HPDE6-E6E7 (cell line): Measurements from ENCODE around the gene BTBD17.

Experiments
- DNase-seq: peaks from one replicate; pipeline ENCODE4 v3.0.0; 2011; ENCODE audit warnings: missing footprints; ENCODE audit errors: extremely low spot score

The BTBD17 gene

GRCh38 chr17:74336307-74336706 lies 25.4 kb downstream of the BTBD17 start:
- DNase-seq = no peak

- DNase-seq = no peak
Measured at GRCh38 chr17:74335529-74336062, 26.1 kb downstream of the BTBD17 start.

- no peak for DNase-seq
Measured at GRCh38 chr17:74334393-74335039, 27.2 kb downstream of the BTBD17 start.

- DNase-seq = no peak
Measured at GRCh38 chr17:74332763-74333283, 28.8 kb downstream of the BTBD17 start.

- no peak for DNase-seq
Measured at GRCh38 chr17:74332017-74332650, 29.5 kb downstream of the BTBD17 start.

- no peak for DNase-seq
Measured at GRCh38 chr17:74330446-74330845, 31.2 kb downstream of the BTBD17 start.

GRCh38 chr17:74329378-74329777 lies 32.3 kb downstream of the BTBD17 start:
- no peak for DNase-seq

GRCh38 chr17:74328487-74328886 lies 33.2 kb downstream of the BTBD17 start:
- DNase-seq = no peak

GRCh38 chr17:74326506-74326905 lies 35.2 kb downstream of the BTBD17 start:
- no peak for DNase-seq

- DNase-seq = no peak
Measured at GRCh38 chr17:74325743-74326379, 35.8 kb downstream of the BTBD17 start, which contains the start of gene KIF19. Gene KIF19, plus strand, starts transcription at chr17:74326226. Its CDS starts 124 bp downstream, at chr17:74326350.

- DNase-seq = no peak
Measured at GRCh38 chr17:74325376-74325742, 36.3 kb downstream of the BTBD17 start.

- DNase-seq = no peak
Measured at GRCh38 chr17:74324521-74324920, 37.1 kb downstream of the BTBD17 start.

- DNase-seq = no peak
Measured at GRCh38 chr17:74318391-74318790, 43.3 kb downstream of the BTBD17 start.

- DNase-seq = no peak
Measured at GRCh38 chr17:74317071-74317470, 44.6 kb downstream of the BTBD17 start.

- no peak for DNase-seq
Measured at GRCh38 chr17:74316220-74316619, 45.4 kb downstream of the BTBD17 start.

- no peak for DNase-seq
Measured at GRCh38 chr17:74314877-74315276, 46.8 kb downstream of the BTBD17 start.

GRCh38 chr17:74309902-74310301 lies 51.8 kb downstream of the BTBD17 start:
- no peak for DNase-seq

- no peak for DNase-seq
Measured at GRCh38 chr17:74307984-74308773, 53.5 kb downstream of the BTBD17 start.
